Ovary (tissue), 3 donors: ENCODE measurements around the gene CACNA2D1.

Source experiments
- EP300 ChIP-seq: sonication (generic); formaldehyde crosslinking; IDR thresholded peaks from one replicate; pipeline ENCODE4 v1.6.1; 2017; ENCODE audit warnings: antibody characterized with exemption
- POLR2A ChIP-seq: fragments of 450-650 bp; IDR thresholded peaks from one replicate; pipeline ENCODE4 v1.6.1; 2017; ENCODE audit warnings: antibody characterized with exemption, mild to moderate bottlenecking, moderate library complexity
- TF ChIP-seq, protein P1 (sequence below), 3 donors: fragments of 450-650 bp in 2 of 3; fragments of 200-600 bp in 1 of 3; IDR thresholded peaks; one replicate each; pipeline versions ENCODE4 v1.5.1 to v1.8.0; 2016 to 2022; ENCODE audit warnings: antibody characterized with exemption in 3 of 3, mild to moderate bottlenecking in 1 of 3
- donor health status: DM: no; HTN: no; CAD: no.

GRCh38 chr7:82430500-82431465, 12.8 kb downstream of the CACNA2D1 start:
- TF ChIP-seq POLR2A (no peak), EP300 (no peak)
- TF ChIP-seq, protein P1, sequence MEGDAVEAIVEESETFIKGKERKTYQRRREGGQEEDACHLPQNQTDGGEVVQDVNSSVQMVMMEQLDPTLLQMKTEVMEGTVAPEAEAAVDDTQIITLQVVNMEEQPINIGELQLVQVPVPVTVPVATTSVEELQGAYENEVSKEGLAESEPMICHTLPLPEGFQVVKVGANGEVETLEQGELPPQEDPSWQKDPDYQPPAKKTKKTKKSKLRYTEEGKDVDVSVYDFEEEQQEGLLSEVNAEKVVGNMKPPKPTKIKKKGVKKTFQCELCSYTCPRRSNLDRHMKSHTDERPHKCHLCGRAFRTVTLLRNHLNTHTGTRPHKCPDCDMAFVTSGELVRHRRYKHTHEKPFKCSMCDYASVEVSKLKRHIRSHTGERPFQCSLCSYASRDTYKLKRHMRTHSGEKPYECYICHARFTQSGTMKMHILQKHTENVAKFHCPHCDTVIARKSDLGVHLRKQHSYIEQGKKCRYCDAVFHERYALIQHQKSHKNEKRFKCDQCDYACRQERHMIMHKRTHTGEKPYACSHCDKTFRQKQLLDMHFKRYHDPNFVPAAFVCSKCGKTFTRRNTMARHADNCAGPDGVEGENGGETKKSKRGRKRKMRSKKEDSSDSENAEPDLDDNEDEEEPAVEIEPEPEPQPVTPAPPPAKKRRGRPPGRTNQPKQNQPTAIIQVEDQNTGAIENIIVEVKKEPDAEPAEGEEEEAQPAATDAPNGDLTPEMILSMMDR (IDR thresholded peaks at IDR 0.05): no peak
